GM23248 (cell line): Measurements from ENCODE around the gene VWA2. TPM values are rescaled to one million over a fixed set of nuclear protein-coding genes. Genes with fewer than 3 reads are reported as not detected.

Experiments
- DNase-seq: peaks from one replicate; pipeline ENCODE4 v3.0.0-alpha.2; 2015
- H2AFZ ChIP-seq: fragments of 200-600 bp; sonication (generic); 2 replicates; pipeline ENCODE4 v1.6.1; 2016; ENCODE audit warnings: antibody characterized with exemption
- H3F3A ChIP-seq: fragments of 200-600 bp; sonication (generic); 2 replicates; pipeline ENCODE4 v1.6.1; 2016; ENCODE audit warnings: mild to moderate bottlenecking, antibody characterized with exemption, mixed run types; ENCODE audit not compliant: insufficient read depth
- H3K27ac ChIP-seq: fragments of 200-600 bp; sonication (generic); 2 replicates; pipeline ENCODE4 v1.5.1; 2016; ENCODE audit warnings: mild to moderate bottlenecking
- H3K27me3 ChIP-seq: fragments of 200-600 bp; sonication (generic); replicated peaks from 2 replicates; pipeline ENCODE4 v1.6.1; 2016; ENCODE audit warnings: mild to moderate bottlenecking; ENCODE audit not compliant: insufficient read depth
- H3K36me3 ChIP-seq: fragments of 200-600 bp; sonication (generic); 2 replicates; pipeline ENCODE4 v1.6.1; 2016; ENCODE audit warnings: low read depth, mild to moderate bottlenecking
- H3K4me1 ChIP-seq: fragments of 200-600 bp; sonication (generic); 2 replicates; pipeline ENCODE4 v1.6.1; 2016; ENCODE audit warnings: mild to moderate bottlenecking; ENCODE audit not compliant: insufficient read depth
- H3K4me2 ChIP-seq: fragments of 200-600 bp; sonication (generic); one replicate; pipeline ENCODE4 v1.6.1; 2016; ENCODE audit warnings: mild to moderate bottlenecking; ENCODE audit not compliant: unreplicated experiment
- H3K4me3 ChIP-seq: fragments of 200-600 bp; sonication (generic); 2 replicates; pipeline ENCODE4 v1.5.1; 2016; ENCODE audit warnings: mild to moderate bottlenecking
- H3K79me2 ChIP-seq: fragments of 200-600 bp; sonication (generic); 2 replicates; pipeline ENCODE4 v1.6.1; 2016; ENCODE audit warnings: mild to moderate bottlenecking; ENCODE audit not compliant: insufficient read depth
- H3K9ac ChIP-seq: fragments of 200-600 bp; sonication (generic); 2 replicates; pipeline ENCODE4 v1.6.1; 2016; ENCODE audit warnings: mild to moderate bottlenecking
- H3K9me2 ChIP-seq: fragments of 200-600 bp; sonication (generic); 2 replicates; pipeline ENCODE4 v1.6.1; 2016; ENCODE audit warnings: mixed run types, mild to moderate bottlenecking, moderate library complexity; ENCODE audit not compliant: insufficient read depth
- H3K9me3 ChIP-seq: fragments of 200-600 bp; sonication (generic); one replicate; pipeline ENCODE4 v1.6.1; 2017; ENCODE audit warnings: low read depth
- H4K20me1 ChIP-seq: fragments of 200-600 bp; sonication (generic); 2 replicates; pipeline ENCODE4 v1.6.0; 2016; ENCODE audit not compliant: insufficient read depth
- EZH2 ChIP-seq: fragments of 200-600 bp; sonication (generic); IDR thresholded peaks from 2 replicates; pipeline ENCODE4 v1.6.1; 2018; ENCODE audit warnings: antibody characterized with exemption, mild to moderate bottlenecking; ENCODE audit not compliant: insufficient read depth, poor library complexity, severe bottlenecking
- EZH2phosphoT487 ChIP-seq: fragments of 200-600 bp; sonication (generic); IDR thresholded peaks from 2 replicates; pipeline ENCODE4 v1.6.1; 2018; ENCODE audit warnings: antibody characterized with exemption, moderate library complexity, mild to moderate bottlenecking, low read depth; ENCODE audit not compliant: insufficient read depth
- WGBS, 2 experiments: methylation state at CpG; one replicate each; pipeline ENCODE4 v1.1.6; 2015 to 2017; ENCODE audit warnings: low lambda C conversion rate in 2 of 2, low coverage in 1 of 2; ENCODE audit errors: missing lambda C conversion rate in 2 of 2; 5-methylcytosine and 5-hydroxymethylcytosine counted together
- in situ Hi-C: fragments of 300-500 bp; cut with MboI; formaldehyde crosslinking; loops from 2 replicates; pipeline ENCODE4 v1.15.0; 2020
- polyA plus RNA-seq: library from polyadenylated mRNA; unstranded; fragments of >200 nt; fragmentation: Nextera tagmentation; extraction: Ambion mirVana; gene quantifications from 2 replicates; pipeline ENCODE4 v1.2.1, GENCODE V29; 2016
- total RNA-seq: library from RNA; depleted of rRNA; stranded (reverse); fragments of >200 nt; shearing (Covaris generic); gene quantifications from 2 replicates; pipeline ENCODE4 v1.2.3, GENCODE V29; 2014

The VWA2 gene
- total and polyA plus RNA-seq, 2 experiments from 2014 or later = not detected

- H2AFZ ChIP-seq = no peak overlapping the region
- peaks cover 26% of the 10 kb centered on the region; the same call in 1 of the 2 replicates for H3K27me3 ChIP-seq
- H3K4me2 ChIP-seq = no peak overlapping the region
- H3F3A ChIP-seq = no peaks in the 10 kb centered on the region
- no peaks in the 10 kb centered on the region for H3K79me2 ChIP-seq
- no peaks in the 10 kb centered on the region for H3K4me1 ChIP-seq
- no peak for TF ChIP-seq EZH2phosphoT487
- no peak for TF ChIP-seq EZH2
- no peak overlapping the region for H3K4me3 ChIP-seq
- no peak overlapping the region for H3K9ac ChIP-seq
- no peak for DNase-seq
- H4K20me1 ChIP-seq = no peaks in the 10 kb centered on the region
- in situ Hi-C loops = no loop called here
- no peaks in the 10 kb centered on the region for H3K9me3 ChIP-seq
- H3K9me2 ChIP-seq = no peaks in the 10 kb centered on the region
- H3K36me3 ChIP-seq = no peaks in the 10 kb centered on the region
- H3K27ac ChIP-seq = no peak overlapping the region
- 69 to 70% methylated on average over 23 of the region's 23 CpGs for WGBS, 2 experiments
These were observed 81.4 kb downstream of the VWA2 start for GRCh38 chr10:114320249-114321116.

DNA sequence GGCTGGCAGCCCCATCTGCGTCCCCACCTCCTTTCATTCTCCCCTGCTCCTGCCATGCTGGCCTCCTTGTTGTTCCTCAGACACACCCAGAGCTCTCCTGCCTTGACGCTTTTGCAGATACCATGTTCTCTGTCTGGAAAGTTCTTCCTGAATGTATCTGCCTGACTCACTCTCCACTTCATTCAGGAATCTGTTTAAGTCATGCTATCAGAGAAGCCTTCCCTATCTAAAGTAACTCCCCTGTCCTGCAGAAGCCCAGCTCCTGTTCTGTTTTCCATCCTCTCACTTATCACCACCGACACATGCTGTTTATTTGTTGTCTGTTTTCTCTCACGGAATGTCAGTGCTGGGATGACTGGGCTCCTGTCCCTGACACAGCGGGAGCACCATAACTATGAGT, 83.3 kb downstream of the VWA2 start:
- no peaks in the 10 kb centered on the region for H3K4me1 ChIP-seq
- no peak overlapping the region for H3K27ac ChIP-seq
- no peaks in the 10 kb centered on the region for H3K79me2 ChIP-seq
- H2AFZ ChIP-seq = no peak overlapping the region
- 72 to 82% methylated on average over 5 of the region's 5 CpGs for WGBS, 2 experiments
- no peaks in the 10 kb centered on the region for H3K9me3 ChIP-seq
- no peaks in the 10 kb centered on the region for H3K36me3 ChIP-seq
- DNase-seq = no peak
- no peaks in the 10 kb centered on the region for H4K20me1 ChIP-seq
- H3F3A ChIP-seq = no peaks in the 10 kb centered on the region
- TF ChIP-seq EZH2 (no peak), EZH2phosphoT487 (no peak)
- in situ Hi-C loops = no loop called here
- no peaks in the 10 kb centered on the region for H3K9me2 ChIP-seq
- H3K4me3 ChIP-seq = no peak overlapping the region
- no peak overlapping the region for H3K4me2 ChIP-seq
- H3K9ac ChIP-seq = no peak overlapping the region
- peaks cover 20% of the 10 kb centered on the region; the same call in 1 of the 2 replicates for H3K27me3 ChIP-seq

GRCh38 chr10:114323023-114323422, 84.0 kb downstream of the VWA2 start:
- DNase-seq = no peak
- in situ Hi-C loops = no loop called here
- H4K20me1 ChIP-seq = no peaks in the 10 kb centered on the region
- H3F3A ChIP-seq = no peaks in the 10 kb centered on the region
- TF ChIP-seq EZH2phosphoT487 (no peak), EZH2 (no peak)
- H3K4me2 ChIP-seq = no peak overlapping the region
- no peak overlapping the region for H2AFZ ChIP-seq
- no peak overlapping the region for H3K4me3 ChIP-seq
- H3K79me2 ChIP-seq = no peaks in the 10 kb centered on the region
- 48% methylated on average over 5 of the region's 5 CpGs for WGBS, 2 experiments
- H3K9me2 ChIP-seq = no peaks in the 10 kb centered on the region
- H3K27me3 ChIP-seq = peaks cover 14% of the 10 kb centered on the region; the same call in 1 of the 2 replicates
- no peak overlapping the region for H3K9ac ChIP-seq
- no peak overlapping the region for H3K27ac ChIP-seq
- H3K36me3 ChIP-seq = no peaks in the 10 kb centered on the region
- H3K9me3 ChIP-seq = no peaks in the 10 kb centered on the region
- H3K4me1 ChIP-seq = no peaks in the 10 kb centered on the region

- no peak for TF ChIP-seq EZH2
- no peak for TF ChIP-seq EZH2phosphoT487
These were observed 87.7 kb downstream of the VWA2 start for GRCh38 chr10:114326795-114327194.

More at GRCh38 chr10:114326795-114327194, 87.7 kb downstream of the VWA2 start:
- no peaks in the 10 kb centered on the region for H3K79me2 ChIP-seq
- no peaks in the 10 kb centered on the region for H4K20me1 ChIP-seq
- H3K4me1 ChIP-seq = no peaks in the 10 kb centered on the region
- no peak overlapping the region for H3K9ac ChIP-seq
- H3K9me3 ChIP-seq = no peaks in the 10 kb centered on the region
- no peak overlapping the region for H3K4me3 ChIP-seq
- no peaks in the 10 kb centered on the region for H3K36me3 ChIP-seq
- peaks cover 8% of the 10 kb centered on the region; the same call in 1 of the 2 replicates for H3K27me3 ChIP-seq
- WGBS, 2 experiments = 35 to 45% methylated on average over 2 of the region's 2 CpGs
- no peaks in the 10 kb centered on the region for H3F3A ChIP-seq
- H2AFZ ChIP-seq = no peak overlapping the region
- H3K4me2 ChIP-seq = no peak overlapping the region
- in situ Hi-C loops = no loop called here
- no peak for DNase-seq
- H3K9me2 ChIP-seq = no peaks in the 10 kb centered on the region
- H3K27ac ChIP-seq = no peak overlapping the region
